ENCODE measurements around the gene ACAA2.

DNA sequence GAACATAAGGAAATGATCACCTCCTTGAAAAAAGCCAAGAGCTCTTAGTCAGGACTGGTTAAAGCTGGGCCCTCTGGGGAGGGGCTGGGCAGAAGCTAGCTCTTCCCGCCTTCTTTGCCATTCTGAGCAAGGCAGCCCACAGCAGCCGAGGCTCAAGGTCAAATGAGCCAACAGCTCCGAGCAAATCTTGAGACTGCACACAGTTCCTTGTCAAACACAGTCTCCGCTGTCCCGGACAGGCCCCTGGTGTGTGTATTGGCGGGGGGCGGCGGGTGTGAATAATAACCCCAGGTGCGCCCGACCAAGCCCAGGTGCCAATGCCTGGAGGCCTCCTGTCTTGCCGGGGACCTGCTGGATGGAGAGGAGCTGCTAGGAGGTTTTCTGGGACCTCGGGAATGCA, 46.4 kb upstream of the ACAA2 start:
- no peak for TF ChIP-seq CTCF (IDR thresholded peaks at IDR 0.05; ENCODE audit: borderline replicate concordance, extremely low read depth, low read length, poor library complexity, severe bottlenecking)
- no peak for TF ChIP-seq EZH2 (IDR thresholded peaks at IDR 0.05; ENCODE audit: borderline replicate concordance, low read depth, low read length, severe bottlenecking)
